Endodermal cell (in vitro differentiated cells): ENCODE data around the gene AKAP4. TPM values are rescaled to one million over a fixed set of nuclear protein-coding genes. Genes with fewer than 3 reads are reported as not detected.

Source experiments
- DNase-seq: peaks from one replicate; pipeline ENCODE4 v3.0.0-alpha.2; 2017
- H3K27ac ChIP-seq: 2 replicates; pipeline ENCODE4 v1.5.1; 2013; ENCODE audit warnings: mild to moderate bottlenecking, low read depth, low read length, moderate library complexity
- H3K27me3 ChIP-seq: 2 replicates; pipeline ENCODE4 v1.6.1; 2013; ENCODE audit warnings: mild to moderate bottlenecking, low read length, moderate library complexity; ENCODE audit not compliant: insufficient read depth, control insufficient read depth, poor library complexity, severe bottlenecking
- H3K36me3 ChIP-seq: 2 replicates; pipeline ENCODE4 v1.7.0; 2013; ENCODE audit warnings: mild to moderate bottlenecking, low read length, moderate library complexity; ENCODE audit not compliant: control insufficient read depth, insufficient read depth
- H3K4me1 ChIP-seq: one replicate; pipeline ENCODE4 v1.7.0; 2013; ENCODE audit warnings: low read length; ENCODE audit not compliant: control insufficient read depth, insufficient read depth
- H3K4me3 ChIP-seq: 2 replicates; pipeline ENCODE4 v1.5.1; 2013; ENCODE audit warnings: mild to moderate bottlenecking, low read length, moderate library complexity
- H3K9ac ChIP-seq: 2 replicates; pipeline ENCODE4 v1.6.1; 2013; ENCODE audit warnings: mild to moderate bottlenecking, low read length, moderate library complexity; ENCODE audit not compliant: poor library complexity, severe bottlenecking; ENCODE audit errors: extremely low read depth
- H3K9me3 ChIP-seq: 2 replicates; pipeline ENCODE4 v1.6.1; 2013; ENCODE audit warnings: mild to moderate bottlenecking, low read length, moderate library complexity; ENCODE audit not compliant: control insufficient read depth
- H3K27ac Mint-ChIP-seq: 2 replicates; pipeline ENCODE4 v1.8.0; 2020; ENCODE audit warnings: mixed read lengths
- H3K27me3 Mint-ChIP-seq: 2 replicates; pipeline ENCODE4 v1.8.0; 2021; ENCODE audit warnings: mild to moderate bottlenecking, mixed read lengths; ENCODE audit not compliant: insufficient read depth
- H3K36me3 Mint-ChIP-seq: 2 replicates; pipeline ENCODE4 v1.8.0; 2020; ENCODE audit warnings: low read depth, mixed read lengths
- H3K4me1 Mint-ChIP-seq: 2 replicates; pipeline ENCODE4 v1.8.0; 2020; ENCODE audit warnings: mixed read lengths
- H3K4me3 Mint-ChIP-seq: 2 replicates; pipeline ENCODE4 v1.8.0; 2020; ENCODE audit warnings: mild to moderate bottlenecking, moderate library complexity, mixed read lengths
- H3K9me3 Mint-ChIP-seq: 2 replicates; pipeline ENCODE4 v1.8.0; 2020; ENCODE audit warnings: mild to moderate bottlenecking, mixed read lengths
- CTCF ChIP-seq: fragments of 200-600 bp; sonication (generic); conservative IDR thresholded peaks from 2 replicates; pipeline ENCODE4 v1.5.0; 2021; ENCODE audit warnings: antibody characterized with exemption, mild to moderate bottlenecking
- WGBS, 2 experiments: methylation state at CpG; one replicate each; pipeline versions ENCODE4 v1.1.5 to v1.1.7; 2013; ENCODE audit warnings: missing lambda C conversion rate in 2 of 2, mixed read lengths in 1 of 2; ENCODE audit not compliant: insufficient coverage in 1 of 2, insufficient read length in 1 of 2; 5-methylcytosine and 5-hydroxymethylcytosine counted together
- total RNA-seq, 2 donors: library from RNA; stranded (reverse); fragmentation: NEBNext Ultra II Directional in 1 of 2; extraction: Animal tissue kit (Norgen Biotek cat#: 25700) in 1 of 2; gene quantifications; 2 replicates in 1 of 2; 3 replicates in 1 of 2; pipeline ENCODE4 v1.2.1, GENCODE V29; 2021

AKAP4 gene
- total RNA-seq, 2 donors from 2014 or later = not detected

GRCh38 chrX:50147972-50148371, 52.8 kb downstream of the AKAP4 start:
- Mint-ChIP-seq H3K9me3 (peaks cover 43% of the 10 kb centered on the region), H3K4me1 (no peaks in the 10 kb centered on the region), H3K27me3 (no peaks in the 10 kb centered on the region), H3K4me3 (no peak overlapping the region), H3K36me3 (no peaks in the 10 kb centered on the region), H3K27ac (no peak overlapping the region)
- H3K27me3 ChIP-seq = no peaks in the 10 kb centered on the region
- WGBS, 2 experiments = 91 to 95% methylated on average over 4 to 7 of the region's 7 CpGs
- no peak overlapping the region for H3K9ac ChIP-seq
- DNase-seq = no peak
- H3K9me3 ChIP-seq = no peaks in the 10 kb centered on the region
- no peaks in the 10 kb centered on the region for H3K4me1 ChIP-seq
- no peak overlapping the region for H3K27ac ChIP-seq
- H3K36me3 ChIP-seq = no peaks in the 10 kb centered on the region
- no peak for TF ChIP-seq CTCF
- H3K4me3 ChIP-seq = no peak overlapping the region

Other genes starting within 250 kb of the AKAP4 start
- gene CCNB3, start 3.8 kb upstream of the AKAP4 start, total RNA-seq = under 1 TPM in 1 of 2 donors, not detected in 1; 0.07 TPM